PC-9 (cell line): Measurements from ENCODE around the gene KRTAP20-2. TPM values are rescaled to one million over a fixed set of nuclear protein-coding genes. Genes with fewer than 3 reads are reported as not detected.

Experiments used
- BruUV-seq: library from RNA; stranded (reverse); fragments of 400-500 nt; replicated peaks from 2 replicates; lab custom pipeline; 2021; lab: Mats Ljungman, UMichigan
- CTCF ChIA-PET: fragments of 300-600 bp; sonication (Branson Sonifier 250); formaldehyde crosslinking; loops from one replicate; lab custom pipeline; 2022; ENCODE audit warnings: antibody characterized with exemption; lab: Charles Lee
- POLR2A ChIA-PET: fragments of 300-600 bp; sonication (Branson Sonifier 250); formaldehyde crosslinking; loops from one replicate; lab custom pipeline; 2022; ENCODE audit warnings: antibody characterized with exemption; ENCODE audit not compliant: unreplicated experiment; lab: Charles Lee
- DNase-seq, 2 experiments: peaks; one replicate each; pipeline versions ENCODE4 v3.0.0 to v3.0.0-alpha.2; 2015 to 2022; ENCODE audit warnings: mixed read lengths in 1 of 2
- H2AFZ ChIP-seq: fragments of 200-600 bp; sonication (generic); 2 replicates; pipeline ENCODE4 v1.8.1; 2017; ENCODE audit warnings: antibody characterized with exemption
- H3F3A ChIP-seq: fragments of 200-600 bp; sonication (generic); 2 replicates; pipeline ENCODE4 v1.8.1; 2017; ENCODE audit warnings: antibody characterized with exemption, mild to moderate bottlenecking, low read depth; ENCODE audit not compliant: insufficient read depth
- H3K27ac ChIP-seq: fragments of 200-600 bp; sonication (generic); 2 replicates; pipeline ENCODE4 v1.6.1; 2016; ENCODE audit warnings: mixed run types
- H3K27me3 ChIP-seq: fragments of 200-600 bp; sonication (generic); 2 replicates; pipeline ENCODE4 v1.6.1; 2016; ENCODE audit warnings: low read depth, mixed run types; ENCODE audit not compliant: insufficient read depth
- H3K36me3 ChIP-seq: fragments of 200-600 bp; sonication (generic); 2 replicates; pipeline ENCODE4 v1.6.1; 2016; ENCODE audit warnings: low read depth, mixed run types
- H3K4me1 ChIP-seq: fragments of 200-600 bp; sonication (generic); replicated peaks from 2 replicates; pipeline ENCODE4 v1.6.1; 2016; ENCODE audit warnings: mixed run types; ENCODE audit not compliant: insufficient read depth
- H3K4me2 ChIP-seq: fragments of 200-600 bp; sonication (generic); 2 replicates; pipeline ENCODE4 v1.6.1; 2017; ENCODE audit warnings: mixed run types
- H3K4me3 ChIP-seq: fragments of 200-600 bp; sonication (generic); 2 replicates; pipeline ENCODE4 v1.6.1; 2016; ENCODE audit warnings: mixed run types
- H3K79me2 ChIP-seq: fragments of 200-600 bp; sonication (generic); 2 replicates; pipeline ENCODE4 v1.6.1; 2017; ENCODE audit warnings: low read depth, mixed run types
- H3K9me2 ChIP-seq: fragments of 200-600 bp; sonication (generic); 2 replicates; pipeline ENCODE4 v1.8.1; 2017; ENCODE audit warnings: mild to moderate bottlenecking; ENCODE audit not compliant: insufficient read depth
- H3K9me3 ChIP-seq: fragments of 200-600 bp; sonication (generic); 2 replicates; pipeline ENCODE4 v1.8.1; 2016; ENCODE audit warnings: low read depth; ENCODE audit not compliant: insufficient read depth
- H4K20me1 ChIP-seq: fragments of 200-600 bp; sonication (generic); 2 replicates; pipeline ENCODE4 v1.8.1; 2017; ENCODE audit not compliant: insufficient read depth
- CTCF ChIP-seq: fragments of 200-600 bp; sonication (generic); conservative IDR thresholded peaks from 2 replicates; pipeline ENCODE4 v1.6.1; 2017; ENCODE audit warnings: mixed run types, antibody characterized with exemption, mild to moderate bottlenecking, moderate library complexity
- EZH2 ChIP-seq: fragments of 200-600 bp; sonication (generic); IDR thresholded peaks from 2 replicates; pipeline ENCODE4 v1.8.0; 2017; ENCODE audit warnings: antibody characterized with exemption, low read depth
- intact Hi-C: fragments of 100-400 bp; cut with micrococcal nuclease; formaldehyde crosslinking; loops from one replicate; pipeline ENCODE4 v1.10.0; 2022; ENCODE audit not compliant: unreplicated experiment
- total RNA-seq: library from RNA; stranded (reverse); gene quantifications from 2 replicates; pipeline ENCODE4 v1.2.3, GENCODE V29; 2021

The KRTAP20-2 gene
- total RNA-seq, 1 experiment from 2014 or later: not detected

DNA sequence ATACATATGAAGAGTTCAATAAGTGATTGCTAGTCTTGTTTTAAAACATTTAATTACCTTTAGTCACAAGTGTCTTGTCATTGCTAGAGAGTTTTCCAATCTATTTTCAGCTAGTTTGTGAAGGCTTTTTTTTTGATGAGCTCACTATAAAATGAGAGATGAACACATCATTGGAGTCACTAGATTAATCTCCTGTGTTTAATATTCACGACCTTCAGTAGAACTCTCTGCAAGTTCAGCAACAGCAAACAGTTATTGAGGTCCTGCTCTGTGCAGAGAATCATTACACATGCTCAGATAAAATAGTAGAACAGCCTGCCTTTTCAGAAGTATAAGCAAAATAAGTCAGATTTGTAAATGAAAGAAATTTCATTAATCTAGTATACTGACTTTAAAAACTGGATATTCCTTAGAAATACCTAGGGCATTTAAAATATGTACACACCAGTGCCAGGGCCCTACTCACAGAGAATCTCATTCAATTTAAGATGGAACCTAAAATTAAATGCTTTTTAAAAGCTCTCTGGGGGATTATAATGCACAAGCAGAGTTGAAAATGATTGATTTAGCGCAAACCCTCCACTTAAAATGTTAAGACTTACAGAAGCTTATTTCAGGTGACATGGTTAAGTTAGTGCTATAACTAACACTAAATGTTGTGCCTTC is 38.1 kb downstream of the KRTAP20-2 start:
- intact Hi-C loops: no loop called here
- no peak overlapping the region for H3K4me2 ChIP-seq
- H3K9me2 ChIP-seq: no peaks in the 10 kb centered on the region
- no peaks in the 10 kb centered on the region for H3K4me1 ChIP-seq
- ChIA-PET POLR2A (no interaction called here), CTCF (no interaction called here)
- no peak overlapping the region for H3K4me3 ChIP-seq
- no peaks in the 10 kb centered on the region for H3K79me2 ChIP-seq
- BruUV-seq: no TSS peak
- no peak overlapping the region for H2AFZ ChIP-seq
- no peaks in the 10 kb centered on the region for H3K9me3 ChIP-seq
- H4K20me1 ChIP-seq: no peaks in the 10 kb centered on the region
- H3K27ac ChIP-seq: no peak overlapping the region
- no peak for DNase-seq
- no peaks in the 10 kb centered on the region for H3K36me3 ChIP-seq
- H3F3A ChIP-seq: no peaks in the 10 kb centered on the region
- H3K27me3 ChIP-seq: no peaks in the 10 kb centered on the region
- no peak for TF ChIP-seq EZH2
- TF ChIP-seq CTCF: no peak

DNA sequence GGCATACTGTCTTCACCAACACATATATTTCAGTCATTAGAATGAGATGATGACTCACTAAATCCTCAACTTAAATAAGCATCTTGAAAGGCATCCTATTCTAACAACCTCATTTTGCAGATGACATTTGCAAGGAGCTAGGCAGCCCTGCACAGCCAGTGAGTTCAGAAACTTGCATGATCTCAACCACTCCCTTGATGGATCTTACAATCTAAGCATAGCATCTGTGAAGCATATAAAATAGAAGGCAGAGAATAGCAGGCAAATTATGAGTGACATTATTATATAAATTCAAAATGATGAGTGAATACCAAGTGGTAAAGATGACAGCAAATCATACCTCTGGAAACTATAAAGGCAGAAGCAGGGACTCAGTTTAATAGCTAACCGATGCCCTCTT is 39.3 kb downstream of the KRTAP20-2 start:
- Histone ChIP-seq H3K27me3 (no peaks in the 10 kb centered on the region), H3F3A (no peaks in the 10 kb centered on the region), H3K27ac (no peak overlapping the region), H3K9me2 (no peaks in the 10 kb centered on the region), H3K4me2 (no peak overlapping the region), H3K36me3 (no peaks in the 10 kb centered on the region), H3K79me2 (no peaks in the 10 kb centered on the region), H3K9me3 (no peaks in the 10 kb centered on the region), H3K4me3 (no peak overlapping the region), H3K4me1 (no peaks in the 10 kb centered on the region), H4K20me1 (no peaks in the 10 kb centered on the region), H2AFZ (no peak overlapping the region)
- DNase-seq: no peak
- no peak for TF ChIP-seq EZH2
- TF ChIP-seq CTCF: no peak
- BruUV-seq: no TSS peak
- ChIA-PET CTCF (no interaction called here), POLR2A (no interaction called here)
- intact Hi-C loops: no loop called here

- Histone ChIP-seq H4K20me1 (no peaks in the 10 kb centered on the region), H3F3A (no peaks in the 10 kb centered on the region), H3K4me1 (no peaks in the 10 kb centered on the region), H3K79me2 (no peaks in the 10 kb centered on the region), H3K27me3 (no peaks in the 10 kb centered on the region), H3K4me2 (no peak overlapping the region), H3K9me3 (no peaks in the 10 kb centered on the region), H3K36me3 (no peaks in the 10 kb centered on the region), H3K4me3 (no peak overlapping the region), H3K9me2 (no peaks in the 10 kb centered on the region), H2AFZ (no peak overlapping the region), H3K27ac (no peak overlapping the region)
- ChIA-PET CTCF (no interaction called here), POLR2A (no interaction called here)
- intact Hi-C loops: no loop called here
- no TSS peak for BruUV-seq
- no peak for DNase-seq
- TF ChIP-seq CTCF: no peak
- TF ChIP-seq EZH2: no peak
These were observed 41.7 kb downstream of the KRTAP20-2 start for GRCh38 chr21:30676737-30677136.
